ENCODE results near the gene PPBP. TPM values are rescaled to one million over a fixed set of nuclear protein-coding genes. Genes with fewer than 3 reads are reported as not detected.
A peak's percentile ranks its signal among the peaks of the same experiment; 100 is the strongest.

Gene PPBP
- total RNA-seq, 1 donor from 2014 or later = not detected

DNA sequence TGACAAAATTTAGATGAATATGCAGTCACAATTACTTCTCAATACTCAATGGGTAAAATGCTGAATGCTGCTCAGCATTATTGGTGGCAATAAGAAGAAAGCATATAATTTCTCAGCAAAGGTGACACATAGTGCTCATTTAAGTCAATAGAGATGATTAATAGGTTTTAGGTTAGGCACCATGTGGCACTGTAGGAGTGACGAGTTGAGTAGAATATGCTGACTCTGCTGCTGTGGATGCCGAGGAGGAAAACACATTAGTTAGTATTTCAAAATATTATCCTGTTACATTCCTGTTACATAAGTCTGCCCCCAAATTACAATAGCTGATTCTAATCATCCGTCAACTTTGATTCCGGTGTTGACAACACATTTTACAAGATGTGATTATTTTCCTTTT, 24.1 kb upstream of the PPBP start:
- Mint-ChIP-seq H3K36me3 (ENCODE audit: low read depth, unreplicated experiment) (no peaks in the 10 kb centered on the region), H3K4me1 (ENCODE audit: unreplicated experiment) (no peaks in the 10 kb centered on the region), H3K27ac (ENCODE audit: unreplicated experiment) (no peak overlapping the region), H3K4me3 (ENCODE audit: unreplicated experiment) (no peak overlapping the region), H3K9me3 (ENCODE audit: unreplicated experiment) (no peaks in the 10 kb centered on the region), H3K27me3 (ENCODE audit: unreplicated experiment) (no peaks in the 10 kb centered on the region)
- TF ChIP-seq, protein P1, sequence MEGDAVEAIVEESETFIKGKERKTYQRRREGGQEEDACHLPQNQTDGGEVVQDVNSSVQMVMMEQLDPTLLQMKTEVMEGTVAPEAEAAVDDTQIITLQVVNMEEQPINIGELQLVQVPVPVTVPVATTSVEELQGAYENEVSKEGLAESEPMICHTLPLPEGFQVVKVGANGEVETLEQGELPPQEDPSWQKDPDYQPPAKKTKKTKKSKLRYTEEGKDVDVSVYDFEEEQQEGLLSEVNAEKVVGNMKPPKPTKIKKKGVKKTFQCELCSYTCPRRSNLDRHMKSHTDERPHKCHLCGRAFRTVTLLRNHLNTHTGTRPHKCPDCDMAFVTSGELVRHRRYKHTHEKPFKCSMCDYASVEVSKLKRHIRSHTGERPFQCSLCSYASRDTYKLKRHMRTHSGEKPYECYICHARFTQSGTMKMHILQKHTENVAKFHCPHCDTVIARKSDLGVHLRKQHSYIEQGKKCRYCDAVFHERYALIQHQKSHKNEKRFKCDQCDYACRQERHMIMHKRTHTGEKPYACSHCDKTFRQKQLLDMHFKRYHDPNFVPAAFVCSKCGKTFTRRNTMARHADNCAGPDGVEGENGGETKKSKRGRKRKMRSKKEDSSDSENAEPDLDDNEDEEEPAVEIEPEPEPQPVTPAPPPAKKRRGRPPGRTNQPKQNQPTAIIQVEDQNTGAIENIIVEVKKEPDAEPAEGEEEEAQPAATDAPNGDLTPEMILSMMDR (IDR thresholded peaks at IDR 0.05; ENCODE audit: unreplicated experiment) = no peak
- no peak for DNase-seq (ENCODE audit: low spot score)

DNA sequence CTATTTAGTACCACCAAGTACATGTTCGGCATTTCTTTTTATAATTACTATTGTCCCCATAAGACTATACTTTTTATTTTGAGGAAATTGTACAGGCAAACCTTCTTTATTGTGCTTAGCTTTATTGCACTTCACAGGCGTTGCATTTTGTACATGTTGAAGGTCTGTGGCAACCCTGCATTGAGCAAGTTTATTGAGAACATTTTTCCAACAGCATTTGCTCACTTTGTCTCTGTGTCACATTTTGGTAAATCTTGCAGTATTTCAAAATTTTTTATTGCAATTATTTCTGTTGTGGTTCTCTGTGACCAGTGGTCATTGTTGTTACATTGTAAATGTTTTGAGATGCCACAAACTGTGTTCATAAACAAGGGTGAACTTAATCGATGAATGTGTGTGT, 21.3 kb upstream of the PPBP start:
- DNase-seq (ENCODE audit: low spot score) = no peak
- no peak overlapping the region for H3K4me3 Mint-ChIP-seq (ENCODE audit: unreplicated experiment)
- H3K27ac Mint-ChIP-seq (ENCODE audit: unreplicated experiment) = no peak overlapping the region
- H3K27me3 Mint-ChIP-seq (ENCODE audit: unreplicated experiment) = no peaks in the 10 kb centered on the region
- H3K9me3 Mint-ChIP-seq (ENCODE audit: unreplicated experiment) = no peaks in the 10 kb centered on the region
- H3K36me3 Mint-ChIP-seq (ENCODE audit: low read depth, unreplicated experiment) = no peaks in the 10 kb centered on the region
- H3K4me1 Mint-ChIP-seq (ENCODE audit: unreplicated experiment) = peaks cover 7% of the 10 kb centered on the region
- TF ChIP-seq, protein P1 (IDR thresholded peaks at IDR 0.05; ENCODE audit: unreplicated experiment) = no peak

DNA sequence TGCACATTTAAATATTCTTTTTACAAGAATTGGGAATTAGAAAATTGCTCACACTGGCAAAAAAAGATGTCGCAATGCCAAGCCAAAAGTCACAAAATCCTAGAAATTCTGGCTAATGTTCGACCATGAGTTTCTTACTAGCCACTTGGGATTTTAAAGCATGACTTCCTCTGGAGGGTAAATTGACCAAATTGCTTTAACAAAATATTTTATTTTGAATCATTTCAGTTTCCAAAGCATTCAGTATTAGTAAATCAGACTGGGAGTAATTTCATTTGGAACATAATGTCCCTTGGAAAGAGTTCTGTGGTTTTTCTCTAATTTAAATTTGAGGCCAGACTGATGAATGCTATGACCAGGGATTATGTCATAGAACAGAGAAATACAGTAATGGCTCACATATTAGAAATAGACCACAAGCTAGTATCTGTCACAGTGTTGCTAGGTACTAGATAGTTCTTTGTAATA, 18.1 kb upstream of the PPBP start:
- Mint-ChIP-seq H3K36me3 (ENCODE audit: low read depth, unreplicated experiment) (no peaks in the 10 kb centered on the region), H3K27ac (ENCODE audit: unreplicated experiment) (no peak overlapping the region), H3K9me3 (ENCODE audit: unreplicated experiment) (no peaks in the 10 kb centered on the region), H3K4me3 (ENCODE audit: unreplicated experiment) (no peak overlapping the region), H3K4me1 (ENCODE audit: unreplicated experiment) (peaks cover 7% of the 10 kb centered on the region), H3K27me3 (ENCODE audit: unreplicated experiment) (no peaks in the 10 kb centered on the region)
- TF ChIP-seq, protein P1 (IDR thresholded peaks at IDR 0.05; ENCODE audit: unreplicated experiment) = no peak
- DNase-seq (ENCODE audit: low spot score) = no peak

DNA sequence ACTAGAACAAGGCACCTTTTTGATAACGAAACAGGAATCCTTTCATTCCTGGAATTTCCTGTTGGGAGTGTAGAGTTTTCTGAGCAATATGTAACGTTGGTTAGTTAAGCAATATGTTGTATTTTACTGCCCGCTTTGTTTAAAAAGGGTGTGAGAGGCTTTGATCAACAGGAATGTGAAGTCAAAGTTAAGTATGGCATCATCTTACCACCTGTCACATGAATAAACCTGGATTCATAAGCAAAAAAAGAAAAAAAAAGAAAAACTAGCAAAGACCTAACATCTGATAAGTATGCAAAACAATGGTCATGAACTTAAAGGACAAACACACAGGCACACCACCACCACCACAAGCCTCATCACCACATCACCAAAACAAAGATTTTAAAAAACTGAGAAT, 17.5 kb upstream of the PPBP start:
- H3K27me3 Mint-ChIP-seq (ENCODE audit: unreplicated experiment) = no peaks in the 10 kb centered on the region
- H3K36me3 Mint-ChIP-seq (ENCODE audit: low read depth, unreplicated experiment) = no peaks in the 10 kb centered on the region
- H3K4me1 Mint-ChIP-seq (ENCODE audit: unreplicated experiment) = peaks cover 7% of the 10 kb centered on the region
- H3K27ac Mint-ChIP-seq (ENCODE audit: unreplicated experiment) = peak overlapping the region; percentile 54
- TF ChIP-seq, protein P1 (IDR thresholded peaks at IDR 0.05; ENCODE audit: unreplicated experiment) = no peak
- no peak for DNase-seq (ENCODE audit: low spot score)
- no peak overlapping the region for H3K4me3 Mint-ChIP-seq (ENCODE audit: unreplicated experiment)
- H3K9me3 Mint-ChIP-seq (ENCODE audit: unreplicated experiment) = no peaks in the 10 kb centered on the region

DNA sequence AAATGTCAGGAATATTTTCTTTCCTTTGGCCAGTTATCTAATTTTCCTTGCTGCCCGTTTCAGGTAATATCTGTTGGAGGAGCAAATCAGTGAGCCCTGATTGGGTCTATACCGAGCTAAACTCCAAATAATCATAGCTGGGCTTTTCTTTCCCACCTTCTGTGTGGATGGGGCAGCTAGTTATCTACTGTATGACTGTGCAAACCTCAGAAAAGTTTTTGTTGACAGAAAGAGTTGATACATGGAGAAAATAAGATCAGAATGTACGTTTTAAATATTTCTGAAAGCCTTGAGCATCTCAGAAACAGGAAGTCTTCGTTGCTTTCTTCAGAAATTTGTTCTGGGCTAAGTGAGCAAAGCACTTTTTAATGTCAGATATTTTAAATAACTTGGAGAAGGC, 16.7 kb upstream of the PPBP start:
- Mint-ChIP-seq H3K36me3 (ENCODE audit: low read depth, unreplicated experiment) (no peaks in the 10 kb centered on the region), H3K4me1 (ENCODE audit: unreplicated experiment) (peaks cover 7% of the 10 kb centered on the region), H3K27ac (ENCODE audit: unreplicated experiment) (no peak overlapping the region)

More for the DNA sequence above, 16.7 kb upstream of the PPBP start:
- no peaks in the 10 kb centered on the region for H3K9me3 Mint-ChIP-seq (ENCODE audit: unreplicated experiment)
- no peak overlapping the region for H3K4me3 Mint-ChIP-seq (ENCODE audit: unreplicated experiment)
- no peaks in the 10 kb centered on the region for H3K27me3 Mint-ChIP-seq (ENCODE audit: unreplicated experiment)
- TF ChIP-seq, protein P1 (IDR thresholded peaks at IDR 0.05; ENCODE audit: unreplicated experiment) = no peak
- DNase-seq (ENCODE audit: low spot score) = no peak

All from endothelial cell (in vitro differentiated cells).